Measurements from ENCODE around the gene SLC25A26.
A peak's percentile ranks its signal among the peaks of the same experiment; 100 is the strongest.

SLC25A26 gene

GRCh38 chr3:66220602-66221377 lies at the start of gene SLC25A26:
Gene SLC25A26, plus strand, starts transcription at chr3:66221001. Its CDS starts 94 bp downstream, at chr3:66221095.
- peak; percentile 79 to 87 (median 81) for DNase-seq (ENCODE audit: low read depth in 2 of 3, low spot score in 2 of 3)

GRCh38 chr3:66172394-66172793 lies 48.4 kb upstream of the SLC25A26 start:
- DNase-seq (ENCODE audit: low read depth in 2 of 3, low spot score in 2 of 3), result no peak

GRCh38 chr3:66177026-66177425 lies 43.8 kb upstream of the SLC25A26 start:
- DNase-seq (ENCODE audit: low read depth in 2 of 3, low spot score in 2 of 3), result no peak

GRCh38 chr3:66178206-66178605 lies 42.6 kb upstream of the SLC25A26 start:
- DNase-seq (ENCODE audit: low read depth in 2 of 3, low spot score in 2 of 3), result no peak

- no peak for DNase-seq (ENCODE audit: low read depth in 2 of 3, low spot score in 2 of 3)
Observed at GRCh38 chr3:66179793-66180192, 41.0 kb upstream of the SLC25A26 start.

- DNase-seq (ENCODE audit: low read depth in 2 of 3, low spot score in 2 of 3), result no peak
Observed at GRCh38 chr3:66181764-66182163, 39.0 kb upstream of the SLC25A26 start.

- no peak for DNase-seq (ENCODE audit: low read depth in 2 of 3, low spot score in 2 of 3)
Observed at GRCh38 chr3:66182246-66182645, 38.6 kb upstream of the SLC25A26 start.

- DNase-seq (ENCODE audit: low read depth in 2 of 3, low spot score in 2 of 3), result no peak
Observed at GRCh38 chr3:66186545-66186944, 34.3 kb upstream of the SLC25A26 start.

- no peak for DNase-seq (ENCODE audit: low read depth in 2 of 3, low spot score in 2 of 3)
Observed at GRCh38 chr3:66195347-66195783, 25.4 kb upstream of the SLC25A26 start.

GRCh38 chr3:66196633-66197032 lies 24.2 kb upstream of the SLC25A26 start:
- no peak for DNase-seq (ENCODE audit: low read depth in 2 of 3, low spot score in 2 of 3)

GRCh38 chr3:66198437-66199088 lies 22.2 kb upstream of the SLC25A26 start:
- no peak for DNase-seq (ENCODE audit: low read depth in 2 of 3, low spot score in 2 of 3)

GRCh38 chr3:66199089-66199473 lies 21.7 kb upstream of the SLC25A26 start:
- no peak for DNase-seq (ENCODE audit: low read depth in 2 of 3, low spot score in 2 of 3)

- no peak for DNase-seq (ENCODE audit: low read depth in 2 of 3, low spot score in 2 of 3)
Observed at GRCh38 chr3:66200147-66200546, 20.7 kb upstream of the SLC25A26 start.

GRCh38 chr3:66200786-66201185 lies 20.0 kb upstream of the SLC25A26 start:
- DNase-seq (ENCODE audit: low read depth in 2 of 3, low spot score in 2 of 3), result no peak

- DNase-seq (ENCODE audit: low read depth in 2 of 3, low spot score in 2 of 3), result no peak
Observed at GRCh38 chr3:66203275-66203674, 17.5 kb upstream of the SLC25A26 start.

- DNase-seq (ENCODE audit: low read depth in 2 of 3, low spot score in 2 of 3), result no peak
Observed at GRCh38 chr3:66206806-66207205, 14.0 kb upstream of the SLC25A26 start.

- DNase-seq (ENCODE audit: low read depth in 2 of 3, low spot score in 2 of 3), result no peak
Observed at GRCh38 chr3:66208189-66208588, 12.6 kb upstream of the SLC25A26 start.

- no peak for DNase-seq (ENCODE audit: low read depth in 2 of 3, low spot score in 2 of 3)
Observed at GRCh38 chr3:66210687-66211295, 10.0 kb upstream of the SLC25A26 start.

GRCh38 chr3:66211779-66212178 lies 9.0 kb upstream of the SLC25A26 start:
- DNase-seq (ENCODE audit: low read depth in 2 of 3, low spot score in 2 of 3), result no peak

- no peak for DNase-seq (ENCODE audit: low read depth in 2 of 3, low spot score in 2 of 3)
Observed at GRCh38 chr3:66215106-66215505, 5.7 kb upstream of the SLC25A26 start.

GRCh38 chr3:66220066-66220465 lies 735 bp upstream of the SLC25A26 start:
- no peak for DNase-seq (ENCODE audit: low read depth in 2 of 3, low spot score in 2 of 3)

GRCh38 chr3:66224220-66224619 lies 3.4 kb downstream of the SLC25A26 start:
- no peak for DNase-seq (ENCODE audit: low read depth in 2 of 3, low spot score in 2 of 3)
